Hepatocyte (in vitro differentiated cells): Measurements from ENCODE around the gene NKIRAS1. TPM values are rescaled to one million over a fixed set of nuclear protein-coding genes. Genes with fewer than 3 reads are reported as not detected.
"Not testable (repeated sequence)": the region's sequence is repeated elsewhere in the genome, so short reads cannot be mapped to it uniquely, and the experiment has no call there.

Source experiments
- DNase-seq: peaks from one replicate; pipeline ENCODE4 v3.0.0-alpha.2; 2016; ENCODE audit warnings: low spot score
- H2AFZ ChIP-seq: fragments of 200-600 bp; sonication (generic); 2 replicates; pipeline ENCODE4 v1.6.0; 2016; ENCODE audit warnings: antibody characterized with exemption, mild to moderate bottlenecking
- H3K27ac ChIP-seq: fragments of 200-600 bp; sonication (generic); 2 replicates; pipeline ENCODE4 v1.5.1; 2016; ENCODE audit warnings: mild to moderate bottlenecking
- H3K27me3 ChIP-seq: fragments of 200-600 bp; sonication (generic); 2 replicates; pipeline ENCODE4 v1.6.1; 2016
- H3K36me3 ChIP-seq: fragments of 200-600 bp; sonication (generic); replicated peaks from 2 replicates; pipeline ENCODE4 v1.5.1; 2016; ENCODE audit warnings: low read depth; ENCODE audit not compliant: insufficient read depth
- H3K4me1 ChIP-seq: fragments of 200-600 bp; sonication (generic); 2 replicates; pipeline ENCODE4 v1.5.1; 2016; ENCODE audit warnings: mild to moderate bottlenecking, moderate library complexity; ENCODE audit not compliant: insufficient read depth
- H3K4me2 ChIP-seq: fragments of 200-600 bp; sonication (generic); 2 replicates; pipeline ENCODE4 v1.6.0; 2016
- H3K4me3 ChIP-seq: fragments of 200-600 bp; sonication (generic); 2 replicates; pipeline ENCODE4 v1.5.1; 2016; ENCODE audit warnings: mild to moderate bottlenecking
- H3K79me2 ChIP-seq: fragments of 200-600 bp; sonication (generic); 2 replicates; pipeline ENCODE4 v1.6.0; 2017; ENCODE audit warnings: mild to moderate bottlenecking
- H3K9me2 ChIP-seq: fragments of 200-600 bp; sonication (generic); replicated peaks from 2 replicates; pipeline ENCODE4 v1.6.0; 2017; ENCODE audit warnings: mild to moderate bottlenecking; ENCODE audit not compliant: insufficient read depth
- H3K9me3 ChIP-seq: fragments of 200-600 bp; sonication (generic); 2 replicates; pipeline ENCODE4 v1.5.1; 2016; ENCODE audit warnings: low read depth, mild to moderate bottlenecking
- H4K20me1 ChIP-seq: fragments of 200-600 bp; sonication (generic); 2 replicates; pipeline ENCODE4 v1.6.0; 2016; ENCODE audit warnings: mild to moderate bottlenecking; ENCODE audit not compliant: insufficient read depth, poor library complexity, severe bottlenecking
- EZH2 ChIP-seq: fragments of 200-600 bp; sonication (generic); IDR thresholded peaks from 2 replicates; pipeline ENCODE4 v1.6.1; 2016; ENCODE audit warnings: antibody characterized with exemption, mild to moderate bottlenecking, borderline replicate concordance
- EZH2phosphoT487 ChIP-seq: fragments of 200-600 bp; sonication (generic); IDR thresholded peaks from one replicate; pipeline ENCODE4 v1.6.1; 2018; ENCODE audit warnings: antibody characterized with exemption, mild to moderate bottlenecking, low read depth, moderate library complexity; ENCODE audit not compliant: unreplicated experiment, severe bottlenecking
- WGBS: methylation state at CpG from one replicate; pipeline ENCODE4 v1.1.6; 2016; ENCODE audit warnings: low lambda C conversion rate; ENCODE audit errors: missing lambda C conversion rate; 5-methylcytosine and 5-hydroxymethylcytosine counted together
- polyA plus RNA-seq: library from polyadenylated mRNA; unstranded; fragments of >200 nt; fragmentation: Nextera tagmentation; extraction: Ambion mirVana; gene quantifications from 2 replicates; pipeline ENCODE4 v1.2.1, GENCODE V29; 2016
- total RNA-seq: library from RNA; depleted of rRNA; stranded (reverse); fragments of >200 nt; gene quantifications from 2 replicates; pipeline ENCODE4 v1.2.3, GENCODE V29; 2014
- TF ChIP-seq, protein P1 (sequence below): fragments of 200-600 bp; sonication (generic); IDR thresholded peaks from 2 replicates; pipeline ENCODE4 v1.5.1; 2016; ENCODE audit warnings: antibody characterized with exemption, mild to moderate bottlenecking; ENCODE audit not compliant: poor library complexity

Gene NKIRAS1
- total and polyA plus RNA-seq, 2 experiments from 2014 or later, result 16.9 to 19.8 TPM

DNA sequence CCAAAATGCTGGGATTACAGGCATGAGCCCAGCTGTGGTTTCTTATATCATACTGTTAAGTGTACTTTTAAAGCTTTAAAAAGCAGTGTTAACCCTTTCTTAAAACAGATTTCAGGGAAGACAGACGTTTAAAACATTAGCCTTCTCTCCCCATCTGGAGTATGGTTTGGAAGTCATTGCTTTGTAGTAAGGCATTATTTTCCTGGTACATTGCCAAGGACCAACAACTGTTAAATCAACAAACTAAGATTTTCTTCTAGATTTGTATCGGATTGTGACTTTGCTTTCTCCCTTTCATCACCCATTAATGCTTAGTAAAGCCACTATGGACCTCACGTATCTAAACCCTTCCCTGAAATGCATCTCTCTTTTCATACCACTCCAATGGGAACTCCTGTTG lies 60.5 kb downstream of the NKIRAS1 start:
- Histone ChIP-seq H3K4me2 (no peak overlapping the region), H3K4me1 (peaks cover 9% of the 10 kb centered on the region), H3K4me3 (no peak overlapping the region), H3K9me3 (no peaks in the 10 kb centered on the region), H3K79me2 (peaks cover 100% of the 10 kb centered on the region), H3K36me3 (no peaks in the 10 kb centered on the region), H3K9me2 (no peaks in the 10 kb centered on the region), H3K27ac (no peak overlapping the region), H2AFZ (no peak overlapping the region), H4K20me1 (peaks cover 50% of the 10 kb centered on the region), H3K27me3 (no peaks in the 10 kb centered on the region)
- DNase-seq, result no peak
- 65% methylated on average over 3 of the region's 3 CpGs for WGBS
- TF ChIP-seq EZH2, result no peak
- TF ChIP-seq EZH2phosphoT487, result no peak
- TF ChIP-seq, protein P1, sequence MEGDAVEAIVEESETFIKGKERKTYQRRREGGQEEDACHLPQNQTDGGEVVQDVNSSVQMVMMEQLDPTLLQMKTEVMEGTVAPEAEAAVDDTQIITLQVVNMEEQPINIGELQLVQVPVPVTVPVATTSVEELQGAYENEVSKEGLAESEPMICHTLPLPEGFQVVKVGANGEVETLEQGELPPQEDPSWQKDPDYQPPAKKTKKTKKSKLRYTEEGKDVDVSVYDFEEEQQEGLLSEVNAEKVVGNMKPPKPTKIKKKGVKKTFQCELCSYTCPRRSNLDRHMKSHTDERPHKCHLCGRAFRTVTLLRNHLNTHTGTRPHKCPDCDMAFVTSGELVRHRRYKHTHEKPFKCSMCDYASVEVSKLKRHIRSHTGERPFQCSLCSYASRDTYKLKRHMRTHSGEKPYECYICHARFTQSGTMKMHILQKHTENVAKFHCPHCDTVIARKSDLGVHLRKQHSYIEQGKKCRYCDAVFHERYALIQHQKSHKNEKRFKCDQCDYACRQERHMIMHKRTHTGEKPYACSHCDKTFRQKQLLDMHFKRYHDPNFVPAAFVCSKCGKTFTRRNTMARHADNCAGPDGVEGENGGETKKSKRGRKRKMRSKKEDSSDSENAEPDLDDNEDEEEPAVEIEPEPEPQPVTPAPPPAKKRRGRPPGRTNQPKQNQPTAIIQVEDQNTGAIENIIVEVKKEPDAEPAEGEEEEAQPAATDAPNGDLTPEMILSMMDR, result no peak

DNA sequence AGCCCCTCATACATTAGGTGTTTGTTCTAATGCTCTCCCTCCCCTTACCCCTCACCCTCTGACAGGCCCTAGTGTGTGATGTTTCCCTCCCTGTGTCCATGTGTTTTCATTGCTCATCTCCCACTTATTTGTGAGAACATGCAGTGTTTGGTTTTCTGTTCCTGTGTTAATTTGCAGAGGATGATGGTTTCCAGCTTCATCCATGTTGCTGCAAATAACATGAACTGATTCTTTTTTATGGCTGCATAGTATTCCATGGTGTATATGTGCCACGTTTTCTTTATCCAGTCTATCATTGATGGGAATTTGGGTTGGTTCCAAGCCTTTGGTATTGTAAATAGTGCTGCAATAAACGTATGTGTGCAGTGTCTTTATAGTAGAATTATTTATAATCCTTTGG lies 67.3 kb downstream of the NKIRAS1 start:
- not testable (repeated sequence) for DNase-seq, H3K27me3 ChIP-seq, H3K4me1 ChIP-seq, H3K36me3 ChIP-seq, H3K4me2 ChIP-seq, H3K27ac ChIP-seq, H2AFZ ChIP-seq, H3K9me2 ChIP-seq, H3K4me3 ChIP-seq, H3K9me3 ChIP-seq
- H4K20me1 ChIP-seq, result peaks cover 36% of the 10 kb centered on the region
- 95% methylated on average over 2 of the region's 2 CpGs for WGBS
- H3K79me2 ChIP-seq, result peaks cover 98% of the 10 kb centered on the region

DNA sequence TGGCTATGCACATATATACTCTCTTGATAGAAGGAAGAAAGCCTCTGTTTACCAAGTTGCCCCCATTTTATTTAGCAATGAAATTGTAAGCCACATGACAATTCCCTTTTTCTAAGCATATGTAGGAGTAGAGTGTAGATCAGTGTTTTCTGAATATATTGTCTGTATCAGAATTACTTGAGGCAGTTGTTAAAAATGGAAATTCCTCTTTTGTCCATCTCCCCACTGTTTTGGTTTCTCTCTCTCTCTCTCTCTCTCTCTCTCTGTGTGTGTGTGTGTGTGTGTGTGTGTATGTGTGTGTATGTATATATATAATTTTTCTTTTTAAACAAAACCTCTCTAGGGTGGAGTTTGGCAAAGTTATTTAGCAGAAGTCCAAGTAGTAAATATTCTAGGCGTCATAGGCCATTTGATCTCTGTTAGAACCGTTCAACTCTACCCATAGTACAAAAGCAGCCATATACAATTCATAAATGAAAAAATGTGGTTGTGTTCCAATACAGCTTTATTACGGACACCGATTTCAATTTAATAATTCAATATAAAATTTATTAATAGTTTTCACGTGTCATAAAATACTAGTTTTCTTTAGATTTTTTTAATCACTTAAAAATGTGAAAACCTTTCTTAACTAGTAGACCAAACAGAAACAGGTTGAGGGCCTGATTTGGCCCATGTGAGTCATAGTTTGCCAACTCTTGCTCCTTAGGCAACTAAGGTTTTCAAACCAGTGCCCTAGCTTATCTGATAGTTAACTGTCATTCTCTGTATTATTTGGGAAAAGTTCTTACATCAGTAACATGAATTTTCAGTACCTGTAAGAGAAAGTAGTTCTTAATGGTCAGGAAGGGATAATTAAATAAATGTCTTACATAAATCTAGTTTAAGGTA lies 71.2 kb downstream of the NKIRAS1 start:
- peaks cover 62% of the 10 kb centered on the region for H4K20me1 ChIP-seq
- DNase-seq, result no peak
- peaks cover 98% of the 10 kb centered on the region for H3K79me2 ChIP-seq

DNA sequence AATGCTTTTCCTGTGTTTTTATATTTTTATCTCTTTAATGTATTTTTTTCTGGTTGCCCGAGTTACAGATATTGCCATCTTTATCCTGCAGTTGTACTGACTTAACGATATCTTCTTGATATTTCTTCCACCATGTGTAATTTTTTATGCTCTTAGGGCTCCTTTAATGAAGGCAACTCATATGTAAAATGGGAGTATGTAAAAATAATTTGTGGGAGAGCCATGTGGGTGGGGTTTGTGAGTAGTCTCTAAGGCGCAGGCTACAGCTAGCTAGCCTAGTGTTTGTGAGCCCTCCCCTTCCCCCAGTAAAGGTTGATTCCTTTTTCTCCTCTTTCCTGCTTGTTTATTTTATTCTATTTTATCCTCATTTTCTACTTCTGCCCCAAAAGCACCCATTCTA lies 72.9 kb downstream of the NKIRAS1 start:
- Histone ChIP-seq H3K9me2 (no peaks in the 10 kb centered on the region), H2AFZ (no peak overlapping the region), H3K27me3 (no peaks in the 10 kb centered on the region), H3K4me2 (no peak overlapping the region), H3K9me3 (no peaks in the 10 kb centered on the region), H4K20me1 (peaks cover 52% of the 10 kb centered on the region), H3K36me3 (no peaks in the 10 kb centered on the region), H3K27ac (no peak overlapping the region), H3K4me3 (no peak overlapping the region), H3K4me1 (peaks cover 7% of the 10 kb centered on the region), H3K79me2 (peaks cover 98% of the 10 kb centered on the region)
- no peak for DNase-seq
- TF ChIP-seq EZH2 (no peak), EZH2phosphoT487 (no peak)
- TF ChIP-seq, protein P1, result no peak
- 99% methylated on average over 3 of the region's 3 CpGs for WGBS

More for the DNA sequence above, 71.2 kb downstream of the NKIRAS1 start:
- Histone ChIP-seq H3K4me1 (peaks cover 7% of the 10 kb centered on the region), H3K4me3 (no peak overlapping the region), H3K36me3 (no peaks in the 10 kb centered on the region), H3K4me2 (no peak overlapping the region), H3K9me3 (no peaks in the 10 kb centered on the region), H2AFZ (no peak overlapping the region), H3K9me2 (no peaks in the 10 kb centered on the region), H3K27ac (no peak overlapping the region), H3K27me3 (no peaks in the 10 kb centered on the region)
- WGBS, result 92% methylated on average over 5 of the region's 5 CpGs
- TF ChIP-seq, protein P1, result no peak

Other genes with a start within 250 kb of the NKIRAS1 start
- 174 and 179 TPM in 2 replicates for gene UBE2E1, start 111.0 kb downstream of the NKIRAS1 start, total RNA-seq
- gene UBE2E1, start 111.0 kb downstream of the NKIRAS1 start, polyA plus RNA-seq, result 13.9 and 20.8 TPM in 2 replicates
- gene RPL15, start 142 bp upstream of the NKIRAS1 start, total RNA-seq, result 2,924 and 3,305 TPM in 2 replicates
- 1,254 and 1,318 TPM in 2 replicates for gene RPL15, start 142 bp upstream of the NKIRAS1 start, polyA plus RNA-seq
- gene NR1D2, start 28.3 kb upstream of the NKIRAS1 start, total RNA-seq, result 16.9 and 18.3 TPM in 2 replicates
- 6.8 and 7.2 TPM in 2 replicates for gene NR1D2, start 28.3 kb upstream of the NKIRAS1 start, polyA plus RNA-seq